GM12864 (cell line): Measurements from ENCODE around the gene CYP3A7.

ENCODE experiments used
- DNase-seq: peaks from one replicate; pipeline ENCODE4 v3.0.0-alpha.2; 2011; ENCODE audit warnings: low read depth
- H3K4me3 ChIP-seq: 2 replicates; pipeline ENCODE4 v1.5.1; 2011; ENCODE audit warnings: mild to moderate bottlenecking, low read depth, low read length, control low read depth
- CTCF ChIP-seq: IDR thresholded peaks from 2 replicates; pipeline ENCODE4 v1.5.1; 2011; ENCODE audit warnings: low read depth, mild to moderate bottlenecking, moderate library complexity, low read length, control low read depth, inconsistent platforms; ENCODE audit errors: missing control alignments

The CYP3A7 gene

DNA sequence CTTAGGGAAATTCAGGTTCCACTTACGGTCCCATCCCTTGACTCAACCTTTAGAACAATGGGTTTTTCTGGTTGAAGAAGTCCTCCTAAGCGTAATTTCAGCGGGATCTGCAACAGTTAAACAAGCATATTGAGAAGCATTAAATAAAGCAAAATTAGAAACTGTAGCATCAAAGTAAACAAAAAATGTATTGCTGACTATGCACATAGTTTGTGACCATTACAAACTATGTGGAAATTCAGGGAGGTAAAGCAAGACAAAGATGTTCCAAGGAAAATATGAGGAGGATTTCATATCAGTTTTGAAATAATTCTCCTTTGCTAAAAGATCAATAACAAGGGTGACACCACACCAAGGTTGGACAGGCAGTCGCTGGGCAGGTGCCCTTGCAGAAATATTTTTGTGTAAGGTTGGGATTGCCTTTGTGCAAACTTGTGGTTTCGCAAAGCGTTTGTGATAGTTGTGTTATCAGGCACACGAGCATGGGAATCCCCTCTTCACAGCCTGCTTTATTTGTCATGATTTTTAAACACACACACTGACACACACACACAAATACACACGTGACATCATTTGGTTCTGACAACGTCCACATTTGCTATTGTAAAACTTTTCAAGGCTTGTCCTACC, 49.8 kb downstream of the CYP3A7 start:
- H3K4me3 ChIP-seq: no peak overlapping the region
- TF ChIP-seq CTCF: no peak
- DNase-seq: no peak

- TF ChIP-seq CTCF: no peak
- H3K4me3 ChIP-seq: no peak within 1 kb of the TSS
- no peak for DNase-seq
Measured at GRCh38 chr7:99679400-99680191, 55.4 kb downstream of the CYP3A7 start, which contains the start of gene CYP3A5. Gene CYP3A5, minus strand, starts transcription at chr7:99679996. Its CDS starts 100 bp downstream, at chr7:99679896.

GRCh38 chr7:99679032-99679399, 56.0 kb downstream of the CYP3A7 start:
- no peak overlapping the region for H3K4me3 ChIP-seq
- no peak for DNase-seq

GRCh38 chr7:99677648-99678045, 57.3 kb downstream of the CYP3A7 start:
- no peak for TF ChIP-seq CTCF
- no peak overlapping the region for H3K4me3 ChIP-seq
- no peak for DNase-seq

More at GRCh38 chr7:99679032-99679399, 56.0 kb downstream of the CYP3A7 start:
- no peak for TF ChIP-seq CTCF

GRCh38 chr7:99677013-99677647, 57.9 kb downstream of the CYP3A7 start:
- no peak for TF ChIP-seq CTCF

GRCh38 chr7:99674995-99675742, 59.8 kb downstream of the CYP3A7 start:
- no peak overlapping the region for H3K4me3 ChIP-seq
- no peak for TF ChIP-seq CTCF
- no peak for DNase-seq

More at GRCh38 chr7:99677013-99677647, 57.9 kb downstream of the CYP3A7 start:
- no peak for DNase-seq
- no peak overlapping the region for H3K4me3 ChIP-seq
